Nephron progenitor cell (in vitro differentiated cells): ENCODE data around the gene ERO1B.
"Not testable (repeated sequence)": the region's sequence is repeated elsewhere in the genome, so short reads cannot be mapped to it uniquely, and the experiment has no call there.

Experiments used
- DNase-seq: peaks from one replicate; pipeline ENCODE4 v3.0.0; 2021
- H3K27ac Mint-ChIP-seq: 2 replicates; pipeline ENCODE4 v1.8.0; 2021; ENCODE audit warnings: mild to moderate bottlenecking, moderate library complexity, mixed read lengths
- H3K27me3 Mint-ChIP-seq: 2 replicates; pipeline ENCODE4 v1.8.0; 2021; ENCODE audit warnings: mild to moderate bottlenecking, low read depth, mixed read lengths; ENCODE audit not compliant: poor library complexity
- H3K36me3 Mint-ChIP-seq: 2 replicates; pipeline ENCODE4 v1.8.0; 2021; ENCODE audit warnings: low read depth, mixed read lengths
- H3K4me1 Mint-ChIP-seq: 2 replicates; pipeline ENCODE4 v1.8.0; 2021; ENCODE audit warnings: mixed read lengths
- H3K4me3 Mint-ChIP-seq: 2 replicates; pipeline ENCODE4 v1.8.0; 2021; ENCODE audit warnings: mild to moderate bottlenecking, moderate library complexity, mixed read lengths
- H3K9me3 Mint-ChIP-seq: 2 replicates; pipeline ENCODE4 v1.8.0; 2021; ENCODE audit warnings: mild to moderate bottlenecking, moderate library complexity, mixed read lengths
- CTCF ChIP-seq: fragments of 200-600 bp; sonication (generic); IDR thresholded peaks from 2 replicates; pipeline ENCODE4 v1.5.0; 2021; ENCODE audit warnings: antibody characterized with exemption

ERO1B gene

GRCh38 chr1:236193184-236193583 lies 88.6 kb downstream of the ERO1B start:
- H3K36me3 Mint-ChIP-seq, result peaks cover 90% of the 10 kb centered on the region
- no peak overlapping the region for H3K4me3 Mint-ChIP-seq
- H3K4me1 Mint-ChIP-seq, result no peaks in the 10 kb centered on the region
- peaks cover 38% of the 10 kb centered on the region for H3K9me3 Mint-ChIP-seq
- no peak for TF ChIP-seq CTCF
- no peak for DNase-seq
- H3K27ac Mint-ChIP-seq, result no peak overlapping the region
- no peaks in the 10 kb centered on the region for H3K27me3 Mint-ChIP-seq

DNA sequence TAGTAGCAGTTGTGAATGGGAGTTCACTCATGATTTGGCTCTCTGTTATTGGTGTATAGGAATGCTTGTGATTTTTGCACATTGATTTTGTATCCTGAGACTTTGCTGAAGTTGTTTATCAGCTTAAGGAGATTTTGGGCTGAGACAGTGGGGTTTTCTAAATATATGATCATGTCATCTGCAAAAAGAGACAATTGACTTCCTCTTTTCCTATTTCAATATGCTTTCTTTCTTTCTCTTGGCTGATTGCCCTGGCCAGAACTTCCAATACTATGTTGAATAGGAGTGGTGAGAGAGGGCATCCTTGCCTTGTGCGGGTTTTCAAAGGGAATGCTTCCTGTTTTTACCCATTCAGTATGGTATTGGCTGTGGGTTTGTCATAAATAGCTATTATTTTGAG lies 93.7 kb downstream of the ERO1B start:
- not testable (repeated sequence) for H3K4me1 Mint-ChIP-seq, H3K4me3 Mint-ChIP-seq, DNase-seq, H3K27me3 Mint-ChIP-seq, H3K27ac Mint-ChIP-seq
- H3K9me3 Mint-ChIP-seq, result peaks cover 40% of the 10 kb centered on the region
- H3K36me3 Mint-ChIP-seq, result peaks cover 86% of the 10 kb centered on the region

DNA sequence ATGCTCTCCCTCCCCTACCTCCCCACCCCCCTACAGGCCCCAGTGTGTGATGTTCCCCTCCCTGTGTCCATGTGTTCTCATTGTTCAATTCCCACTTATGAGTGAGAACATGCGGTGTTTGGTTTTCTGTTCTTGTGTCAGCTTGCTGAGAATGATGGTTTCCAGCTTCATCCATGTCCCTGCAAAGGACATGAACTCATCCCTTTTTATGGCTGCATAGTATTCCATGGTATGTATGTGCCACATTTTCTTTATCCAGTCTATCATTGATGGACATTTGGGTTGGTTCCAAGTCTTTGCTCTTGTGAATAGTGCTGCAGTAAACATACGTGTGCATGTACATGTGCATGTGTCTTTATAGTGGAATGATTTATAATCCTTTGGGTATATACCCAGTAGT lies 95.3 kb downstream of the ERO1B start:
- not testable (repeated sequence) for DNase-seq

GRCh38 chr1:236185687-236186086 lies 96.1 kb downstream of the ERO1B start:
- no peak for TF ChIP-seq CTCF
- Mint-ChIP-seq H3K4me3 (no peak overlapping the region), H3K27ac (no peak overlapping the region), H3K9me3 (peaks cover 35% of the 10 kb centered on the region), H3K4me1 (no peaks in the 10 kb centered on the region), H3K27me3 (peaks cover 2% of the 10 kb centered on the region), H3K36me3 (peaks cover 83% of the 10 kb centered on the region)
- DNase-seq, result no peak

More for the DNA sequence above, 95.3 kb downstream of the ERO1B start:
- Mint-ChIP-seq H3K9me3 (peaks cover 40% of the 10 kb centered on the region), H3K36me3 (peaks cover 84% of the 10 kb centered on the region)
- not testable (repeated sequence) for H3K4me1 Mint-ChIP-seq, H3K4me3 Mint-ChIP-seq, H3K27ac Mint-ChIP-seq, H3K27me3 Mint-ChIP-seq

DNA sequence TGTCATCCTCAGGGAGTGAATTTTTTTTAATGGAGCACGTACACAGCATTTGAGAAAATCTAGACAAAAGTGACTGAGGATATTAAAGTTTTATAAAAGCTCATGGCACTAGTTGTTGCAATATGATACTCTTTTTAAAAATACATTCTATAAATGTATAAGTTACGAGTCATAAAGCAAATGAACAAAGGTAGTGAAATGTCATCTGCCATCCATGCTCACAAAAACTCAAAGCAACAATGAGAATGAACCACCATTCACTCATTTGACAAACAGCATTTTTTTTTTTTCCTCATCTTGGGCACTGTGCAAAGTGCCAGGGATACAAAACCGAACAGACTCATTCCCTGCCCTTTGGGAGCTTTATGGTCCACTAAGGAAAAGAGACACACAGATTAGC lies 100.7 kb downstream of the ERO1B start:
- H3K36me3 Mint-ChIP-seq, result peaks cover 68% of the 10 kb centered on the region
- no peaks in the 10 kb centered on the region for H3K9me3 Mint-ChIP-seq
- H3K27ac Mint-ChIP-seq, result no peak overlapping the region
- no peak overlapping the region for H3K4me3 Mint-ChIP-seq
- no peak for TF ChIP-seq CTCF
- no peak for DNase-seq
- peaks cover 2% of the 10 kb centered on the region for H3K27me3 Mint-ChIP-seq
- peaks cover 13% of the 10 kb centered on the region for H3K4me1 Mint-ChIP-seq

DNA sequence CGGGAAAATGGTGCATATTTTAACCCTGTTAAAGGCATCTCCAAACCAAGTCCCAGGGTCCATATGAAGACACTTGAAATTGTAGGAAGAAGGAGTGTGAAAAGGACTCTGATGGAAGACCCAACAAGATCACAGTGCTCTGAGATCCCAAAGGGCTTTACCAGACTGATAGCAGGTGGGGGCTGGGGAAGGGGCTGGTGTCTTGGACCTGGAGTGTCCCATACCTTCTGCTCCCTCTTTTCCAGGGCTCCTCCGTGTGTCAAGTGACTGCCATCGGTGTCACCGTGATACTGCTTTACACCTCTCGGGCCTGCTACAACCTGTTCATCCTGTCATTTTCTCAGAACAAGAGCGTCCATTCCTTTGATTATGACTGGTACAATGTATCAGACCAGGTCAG lies 102.1 kb downstream of the ERO1B start:
- Mint-ChIP-seq H3K9me3 (no peaks in the 10 kb centered on the region), H3K27me3 (peaks cover 2% of the 10 kb centered on the region), H3K36me3 (peaks cover 58% of the 10 kb centered on the region), H3K4me1 (peaks cover 27% of the 10 kb centered on the region), H3K4me3 (no peak overlapping the region), H3K27ac (peak overlapping the region; percentile 29)
- no peak for DNase-seq
- no peak for TF ChIP-seq CTCF

GRCh38 chr1:236176337-236177336 lies 105.1 kb downstream of the ERO1B start:
- Mint-ChIP-seq H3K36me3 (peaks cover 50% of the 10 kb centered on the region), H3K27me3 (peaks cover 10% of the 10 kb centered on the region), H3K9me3 (no peaks in the 10 kb centered on the region), H3K4me3 (no peak overlapping the region), H3K4me1 (peaks cover 33% of the 10 kb centered on the region), H3K27ac (peak overlapping the region; percentile 17)
- DNase-seq, result no peak
- TF ChIP-seq CTCF, result no peak
